Neutrophil (primary cell): ENCODE measurements around the gene COL26A1.

ENCODE experiments used
- H3K27ac ChIP-seq: fragments of 200-600 bp; sonication (generic); 2 replicates; pipeline ENCODE4 v1.5.1; 2016; ENCODE audit warnings: mild to moderate bottlenecking, moderate library complexity
- H3K27me3 ChIP-seq: fragments of 200-600 bp; sonication (generic); 2 replicates; pipeline ENCODE4 v1.6.0; 2016; ENCODE audit warnings: mild to moderate bottlenecking
- H3K36me3 ChIP-seq: fragments of 200-600 bp; sonication (generic); 2 replicates; pipeline ENCODE4 v1.5.1; 2017
- H3K4me1 ChIP-seq, 2 experiments: fragments of 200-600 bp in 1 of 2; sonication (generic) in 1 of 2; 1 replicate in 1 of 2; 2 replicates in 1 of 2; pipeline versions ENCODE4 v1.5.1 to v1.6.1; 2013 to 2016; ENCODE audit warnings: low read depth in 1 of 2, low read length in 1 of 2, mild to moderate bottlenecking in 1 of 2, moderate library complexity in 1 of 2; ENCODE audit not compliant: control insufficient read depth in 1 of 2, insufficient read depth in 1 of 2
- H3K4me3 ChIP-seq, 2 experiments: fragments of 200-600 bp in 1 of 2; sonication (generic) in 1 of 2; 1 replicate in 1 of 2; 2 replicates in 1 of 2; pipeline ENCODE4 v1.5.1; 2013 to 2016; ENCODE audit warnings: low read depth in 1 of 2, low read length in 1 of 2, mild to moderate bottlenecking in 1 of 2, moderate library complexity in 1 of 2
- H3K9me3 ChIP-seq: fragments of 200-600 bp; sonication (generic); 2 replicates; pipeline ENCODE4 v1.5.1; 2016
- CTCF ChIP-seq: fragments of 200-600 bp; sonication (generic); IDR thresholded peaks from 2 replicates; pipeline ENCODE4 v1.5.1; 2016; ENCODE audit warnings: antibody characterized with exemption

The COL26A1 gene

GRCh38 chr7:101382937-101383336 lies 20.3 kb downstream of the COL26A1 start:
- TF ChIP-seq CTCF: no peak

GRCh38 chr7:101386177-101386557 lies 23.5 kb downstream of the COL26A1 start:
- Histone ChIP-seq H3K27me3 (peaks cover 37% of the 10 kb centered on the region), H3K4me3 (no peak overlapping the region), H3K9me3 (no peaks in the 10 kb centered on the region), H3K36me3 (no peaks in the 10 kb centered on the region), H3K4me1 (peaks cover 3 to 4% of the 10 kb centered on the region in 2 experiments), H3K27ac (no peak overlapping the region)
- TF ChIP-seq CTCF: no peak

More at GRCh38 chr7:101382937-101383336, 20.3 kb downstream of the COL26A1 start:
- Histone ChIP-seq H3K9me3 (no peaks in the 10 kb centered on the region), H3K4me3 (no peak overlapping the region), H3K4me1 (no peaks in the 10 kb centered on the region), H3K27ac (no peak overlapping the region), H3K36me3 (no peaks in the 10 kb centered on the region), H3K27me3 (peaks cover 26% of the 10 kb centered on the region)

DNA sequence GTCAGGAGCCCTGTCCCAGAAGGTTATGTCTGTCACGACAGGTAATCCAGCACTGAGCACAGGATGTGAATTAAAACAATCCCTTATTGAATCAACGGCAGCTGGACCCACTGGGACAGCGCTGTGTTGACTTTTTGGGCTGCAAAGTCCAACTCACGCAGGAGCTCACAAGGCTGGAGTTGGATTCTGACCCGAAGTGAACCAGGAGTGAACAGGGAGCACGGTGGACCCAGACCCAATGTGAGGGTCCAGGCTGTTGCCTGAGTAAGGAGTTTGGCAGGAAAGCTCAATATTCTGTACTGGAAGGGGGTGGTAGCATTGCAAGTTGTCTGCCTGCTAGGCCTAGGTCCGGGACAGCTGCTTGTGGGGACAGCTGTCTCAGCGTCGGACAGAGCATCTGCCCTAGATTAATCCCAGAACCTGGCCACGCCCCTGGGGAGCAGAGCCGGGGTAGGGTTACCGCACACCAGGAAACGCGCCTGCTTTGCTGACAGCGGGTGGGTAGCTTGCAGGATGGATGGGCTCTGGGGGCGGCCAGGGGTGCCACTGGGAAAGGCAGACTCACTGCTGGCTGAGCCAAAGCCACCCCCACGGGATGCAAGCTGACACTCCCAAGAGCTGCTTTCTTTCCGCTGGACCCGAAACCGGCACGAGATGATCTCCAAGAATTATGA lies 24.0 kb downstream of the COL26A1 start:
- no peak for TF ChIP-seq CTCF
- Histone ChIP-seq H3K27ac (no peak overlapping the region), H3K4me1 (peaks cover 3 to 4% of the 10 kb centered on the region in 2 experiments), H3K9me3 (no peaks in the 10 kb centered on the region), H3K36me3 (no peaks in the 10 kb centered on the region), H3K27me3 (peaks cover 32% of the 10 kb centered on the region), H3K4me3 (no peak overlapping the region)

- H3K4me1 ChIP-seq: peaks cover 3 to 4% of the 10 kb centered on the region in 2 experiments
- H3K27me3 ChIP-seq: peaks cover 30% of the 10 kb centered on the region
- no peak for TF ChIP-seq CTCF
- no peak overlapping the region for H3K27ac ChIP-seq
- H3K9me3 ChIP-seq: no peaks in the 10 kb centered on the region
- no peak overlapping the region for H3K4me3 ChIP-seq
- H3K36me3 ChIP-seq: no peaks in the 10 kb centered on the region
Measured at GRCh38 chr7:101390901-101391301, 28.2 kb downstream of the COL26A1 start.

GRCh38 chr7:101391991-101392390 lies 29.3 kb downstream of the COL26A1 start:
- H3K27ac ChIP-seq: no peak overlapping the region
- no peaks in the 10 kb centered on the region for H3K36me3 ChIP-seq
- H3K9me3 ChIP-seq: no peaks in the 10 kb centered on the region
- peaks cover 19% of the 10 kb centered on the region for H3K27me3 ChIP-seq
- no peak for TF ChIP-seq CTCF
- peaks cover 3 to 4% of the 10 kb centered on the region in 2 experiments for H3K4me1 ChIP-seq
- H3K4me3 ChIP-seq: no peak overlapping the region
